ENCODE data around the gene CD6.

- no peak for TF ChIP-seq POLR2A (IDR thresholded peaks at IDR 0.05; ENCODE audit: low read length)
- TF ChIP-seq, protein P1, sequence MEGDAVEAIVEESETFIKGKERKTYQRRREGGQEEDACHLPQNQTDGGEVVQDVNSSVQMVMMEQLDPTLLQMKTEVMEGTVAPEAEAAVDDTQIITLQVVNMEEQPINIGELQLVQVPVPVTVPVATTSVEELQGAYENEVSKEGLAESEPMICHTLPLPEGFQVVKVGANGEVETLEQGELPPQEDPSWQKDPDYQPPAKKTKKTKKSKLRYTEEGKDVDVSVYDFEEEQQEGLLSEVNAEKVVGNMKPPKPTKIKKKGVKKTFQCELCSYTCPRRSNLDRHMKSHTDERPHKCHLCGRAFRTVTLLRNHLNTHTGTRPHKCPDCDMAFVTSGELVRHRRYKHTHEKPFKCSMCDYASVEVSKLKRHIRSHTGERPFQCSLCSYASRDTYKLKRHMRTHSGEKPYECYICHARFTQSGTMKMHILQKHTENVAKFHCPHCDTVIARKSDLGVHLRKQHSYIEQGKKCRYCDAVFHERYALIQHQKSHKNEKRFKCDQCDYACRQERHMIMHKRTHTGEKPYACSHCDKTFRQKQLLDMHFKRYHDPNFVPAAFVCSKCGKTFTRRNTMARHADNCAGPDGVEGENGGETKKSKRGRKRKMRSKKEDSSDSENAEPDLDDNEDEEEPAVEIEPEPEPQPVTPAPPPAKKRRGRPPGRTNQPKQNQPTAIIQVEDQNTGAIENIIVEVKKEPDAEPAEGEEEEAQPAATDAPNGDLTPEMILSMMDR (IDR thresholded peaks at IDR 0.05), result no peak
Observed at GRCh38 chr11:61056981-61057380, 85.5 kb downstream of the CD6 start.
